Measurements from ENCODE around the gene PRIM1. TPM values are rescaled to one million over a fixed set of nuclear protein-coding genes. Genes with fewer than 3 reads are reported as not detected.

PRIM1 gene
- polyA plus RNA-seq, 1 experiment = 5.1 TPM

DNA sequence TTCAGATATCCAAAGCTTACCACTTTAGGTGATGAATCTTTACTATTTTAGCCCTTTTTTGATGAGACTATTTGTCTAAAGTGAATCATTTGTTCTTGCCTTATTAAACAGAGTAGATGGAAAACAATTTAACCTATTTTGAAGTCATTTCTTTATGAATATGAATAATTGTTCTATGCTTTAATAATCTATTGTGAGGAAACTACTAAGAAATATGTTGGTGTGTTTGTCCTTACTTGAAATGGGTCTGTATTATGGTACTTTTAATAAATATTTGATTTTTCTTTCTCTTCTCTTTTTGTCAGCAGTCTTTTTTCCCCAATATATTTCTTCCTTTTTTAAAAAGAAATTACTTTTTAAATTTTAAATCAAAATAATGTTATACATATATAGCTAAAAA is 35.4 kb upstream of the PRIM1 start:
- ChIA-PET CTCF (no interaction called here), POLR2A (no interaction called here)
- DNase-seq (ENCODE audit: low read depth) = no peak
- H3K27me3 ChIP-seq (ENCODE audit: control insufficient read depth, insufficient read depth, low read length) = peaks cover 2% of the 10 kb centered on the region; the same call in 1 of the 2 replicates
- TF ChIP-seq, protein P1, sequence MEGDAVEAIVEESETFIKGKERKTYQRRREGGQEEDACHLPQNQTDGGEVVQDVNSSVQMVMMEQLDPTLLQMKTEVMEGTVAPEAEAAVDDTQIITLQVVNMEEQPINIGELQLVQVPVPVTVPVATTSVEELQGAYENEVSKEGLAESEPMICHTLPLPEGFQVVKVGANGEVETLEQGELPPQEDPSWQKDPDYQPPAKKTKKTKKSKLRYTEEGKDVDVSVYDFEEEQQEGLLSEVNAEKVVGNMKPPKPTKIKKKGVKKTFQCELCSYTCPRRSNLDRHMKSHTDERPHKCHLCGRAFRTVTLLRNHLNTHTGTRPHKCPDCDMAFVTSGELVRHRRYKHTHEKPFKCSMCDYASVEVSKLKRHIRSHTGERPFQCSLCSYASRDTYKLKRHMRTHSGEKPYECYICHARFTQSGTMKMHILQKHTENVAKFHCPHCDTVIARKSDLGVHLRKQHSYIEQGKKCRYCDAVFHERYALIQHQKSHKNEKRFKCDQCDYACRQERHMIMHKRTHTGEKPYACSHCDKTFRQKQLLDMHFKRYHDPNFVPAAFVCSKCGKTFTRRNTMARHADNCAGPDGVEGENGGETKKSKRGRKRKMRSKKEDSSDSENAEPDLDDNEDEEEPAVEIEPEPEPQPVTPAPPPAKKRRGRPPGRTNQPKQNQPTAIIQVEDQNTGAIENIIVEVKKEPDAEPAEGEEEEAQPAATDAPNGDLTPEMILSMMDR (IDR thresholded peaks at IDR 0.05; ENCODE audit: insufficient read depth, low read depth, low read length) = no peak
- no peaks in the 10 kb centered on the region for H3K36me3 ChIP-seq (ENCODE audit: control insufficient read depth, insufficient read depth, low read length)
- H3K4me3 ChIP-seq (ENCODE audit: low read depth, low read length) = no peak overlapping the region

DNA sequence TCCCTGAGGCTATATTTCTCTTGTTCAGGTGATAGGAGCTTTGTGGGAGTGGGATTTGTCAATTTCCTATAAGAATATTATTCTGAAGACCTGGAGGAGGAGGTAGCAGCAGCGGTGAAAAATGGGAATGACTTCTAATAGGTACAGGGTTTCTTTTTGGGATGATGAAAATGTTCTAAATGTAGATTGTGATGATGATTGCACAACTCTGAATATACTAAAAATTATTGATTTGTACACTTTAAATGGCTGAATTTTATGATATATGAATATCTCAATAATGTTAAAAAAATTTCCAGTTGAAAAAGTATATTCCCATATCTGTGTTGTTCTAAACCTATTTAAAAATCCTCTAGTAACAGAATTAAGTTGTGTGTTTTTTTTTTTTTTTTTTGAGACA is 33.8 kb upstream of the PRIM1 start:
- H3K4me3 ChIP-seq (ENCODE audit: low read depth, low read length) = no peak overlapping the region
- ChIA-PET CTCF (no interaction called here), POLR2A (no interaction called here)
- H3K36me3 ChIP-seq (ENCODE audit: control insufficient read depth, insufficient read depth, low read length) = no peaks in the 10 kb centered on the region
- H3K27me3 ChIP-seq (ENCODE audit: control insufficient read depth, insufficient read depth, low read length) = peaks cover 2% of the 10 kb centered on the region; the same call in 1 of the 2 replicates
- DNase-seq (ENCODE audit: low read depth) = no peak
- TF ChIP-seq, protein P1 (IDR thresholded peaks at IDR 0.05; ENCODE audit: insufficient read depth, low read depth, low read length) = no peak

DNA sequence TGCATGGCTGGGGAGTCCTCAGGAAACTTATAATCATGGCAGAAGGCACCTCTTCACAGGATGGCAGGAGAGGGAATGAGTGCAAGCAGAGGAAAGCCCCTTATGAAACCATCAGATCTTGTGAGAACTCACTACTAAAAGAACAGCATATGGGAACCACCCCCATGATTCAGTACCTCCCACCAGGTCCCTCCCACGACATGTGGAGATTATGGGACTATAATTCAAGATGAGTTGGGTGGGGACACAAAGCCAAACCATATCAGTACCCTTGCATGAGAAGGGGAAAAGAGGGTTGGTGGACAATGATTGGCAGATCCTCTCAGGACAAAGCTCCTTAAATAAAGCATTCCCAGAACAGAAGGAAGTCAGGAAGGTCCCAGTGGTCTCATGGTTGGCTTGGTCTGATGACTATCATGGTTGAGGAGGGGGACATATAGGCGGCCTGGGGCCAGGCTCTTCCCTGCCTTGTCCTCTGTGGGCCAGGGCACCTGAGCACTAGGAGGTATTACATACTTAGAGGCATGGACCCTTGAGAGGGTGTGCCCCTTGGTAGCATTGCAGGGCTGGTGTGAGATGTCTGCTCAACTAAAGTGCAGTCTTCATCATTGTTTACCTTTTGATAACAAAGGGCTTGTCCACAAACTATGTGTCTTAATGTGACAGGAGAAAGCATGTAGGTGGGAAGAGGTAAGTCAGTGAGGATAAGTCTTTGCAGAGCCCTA is 33.2 kb upstream of the PRIM1 start:
- Histone ChIP-seq H3K27me3 (ENCODE audit: control insufficient read depth, insufficient read depth, low read length) (peaks cover 2% of the 10 kb centered on the region; the same call in 1 of the 2 replicates), H3K36me3 (ENCODE audit: control insufficient read depth, insufficient read depth, low read length) (no peaks in the 10 kb centered on the region), H3K4me3 (ENCODE audit: low read depth, low read length) (no peak overlapping the region)
- no peak for DNase-seq (ENCODE audit: low read depth)
- ChIA-PET CTCF (no interaction called here), POLR2A (no interaction called here)
- TF ChIP-seq, protein P1 (IDR thresholded peaks at IDR 0.05; ENCODE audit: insufficient read depth, low read depth, low read length) = no peak

DNA sequence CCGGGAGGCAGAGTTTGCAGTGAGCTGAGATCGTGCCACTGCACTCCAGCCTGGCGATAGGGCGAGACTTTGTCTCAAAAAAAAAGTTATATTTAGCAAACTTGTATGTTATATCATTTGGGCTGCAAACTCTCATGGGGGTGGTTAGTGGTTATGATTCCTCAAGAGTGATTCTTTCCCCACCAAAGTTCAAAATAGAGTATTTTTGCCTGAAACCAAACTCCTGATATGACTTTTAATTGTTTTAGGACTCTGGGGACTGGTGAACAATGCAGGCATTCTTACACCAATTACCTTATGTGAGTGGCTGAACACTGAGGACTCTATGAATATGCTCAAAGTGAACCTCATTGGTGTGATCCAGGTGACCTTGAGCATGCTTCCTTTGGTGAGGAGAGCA is 29.6 kb upstream of the PRIM1 start:
- ChIA-PET CTCF (interaction anchor here (0.6 kb wide), 1 partner anchor 120 kb away, joined by 3 read pairs; no protein-coding TSS in a partner anchor), POLR2A (no interaction called here)
- H3K36me3 ChIP-seq (ENCODE audit: control insufficient read depth, insufficient read depth, low read length) = no peaks in the 10 kb centered on the region
- H3K27me3 ChIP-seq (ENCODE audit: control insufficient read depth, insufficient read depth, low read length) = peaks cover 2% of the 10 kb centered on the region; the same call in 1 of the 2 replicates
- no peak overlapping the region for H3K4me3 ChIP-seq (ENCODE audit: low read depth, low read length)
- no peak for DNase-seq (ENCODE audit: low read depth)
- TF ChIP-seq, protein P1 (IDR thresholded peaks at IDR 0.05; ENCODE audit: insufficient read depth, low read depth, low read length) = no peak

DNA sequence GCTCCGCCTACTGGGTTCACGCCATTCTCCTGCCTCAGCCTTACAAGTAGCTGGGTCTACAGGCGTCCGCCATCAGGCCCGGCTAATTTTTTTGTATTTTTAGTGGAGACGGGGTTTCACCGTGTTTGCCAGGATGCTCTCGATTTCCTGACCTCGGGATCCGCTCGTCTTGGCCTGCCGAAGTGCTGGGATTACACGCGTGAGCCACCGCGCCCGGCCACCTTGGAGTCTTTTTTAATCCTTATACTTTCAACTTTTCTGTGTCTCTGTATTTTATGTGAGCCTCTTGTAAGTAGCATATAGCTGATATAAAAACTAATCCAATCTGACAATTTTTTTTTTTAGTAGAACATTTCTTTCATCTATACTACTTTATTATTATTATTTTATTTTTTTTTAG is 26.6 kb upstream of the PRIM1 start:
- TF ChIP-seq, protein P1 (IDR thresholded peaks at IDR 0.05; ENCODE audit: insufficient read depth, low read depth, low read length) = no peak
- POLR2A ChIA-PET = no interaction called here
- Histone ChIP-seq H3K27me3 (ENCODE audit: control insufficient read depth, insufficient read depth, low read length) (no peaks in the 10 kb centered on the region), H3K4me3 (ENCODE audit: low read depth, low read length) (no peak overlapping the region), H3K36me3 (ENCODE audit: control insufficient read depth, insufficient read depth, low read length) (no peaks in the 10 kb centered on the region)
- DNase-seq (ENCODE audit: low read depth) = no peak
- CTCF ChIA-PET = no interaction called here
